Karpas-422 (cell line): ENCODE data around the gene ABCF2. TPM values are rescaled to one million over a fixed set of nuclear protein-coding genes. Genes with fewer than 3 reads are reported as not detected.

Source experiments
- DNase-seq: peaks from one replicate; pipeline ENCODE4 v3.0.0-alpha.2; 2015
- H2AFZ ChIP-seq: fragments of 200-600 bp; sonication (generic); 2 replicates; pipeline ENCODE4 v1.6.1; 2014; ENCODE audit warnings: antibody characterized with exemption, low read length, mixed read lengths
- H3K27ac ChIP-seq: fragments of 200-600 bp; sonication (generic); 2 replicates; pipeline ENCODE4 v1.5.1; 2014; ENCODE audit warnings: mild to moderate bottlenecking, low read length, moderate library complexity
- H3K27me3 ChIP-seq: fragments of 200-600 bp; sonication (generic); 2 replicates; pipeline ENCODE4 v1.6.1; 2014; ENCODE audit warnings: low read length, mixed read lengths
- H3K36me3 ChIP-seq: fragments of 200-600 bp; sonication (generic); 2 replicates; pipeline ENCODE4 v1.6.1; 2014; ENCODE audit warnings: low read length, mixed read lengths; ENCODE audit not compliant: insufficient read depth
- H3K4me1 ChIP-seq: fragments of 200-600 bp; sonication (generic); 2 replicates; pipeline ENCODE4 v1.6.1; 2014; ENCODE audit warnings: mild to moderate bottlenecking, low read length, mixed read lengths
- H3K4me2 ChIP-seq: fragments of 200-600 bp; sonication (generic); 2 replicates; pipeline ENCODE4 v1.6.1; 2014; ENCODE audit warnings: low read length, low read depth, mild to moderate bottlenecking; ENCODE audit not compliant: poor library complexity, severe bottlenecking
- H3K4me3 ChIP-seq: fragments of 200-600 bp; sonication (generic); 2 replicates; pipeline ENCODE4 v1.5.1; 2014; ENCODE audit warnings: mild to moderate bottlenecking, antibody characterized with exemption, low read length, mixed read lengths
- H3K79me2 ChIP-seq: fragments of 200-600 bp; sonication (generic); 2 replicates; pipeline ENCODE4 v1.6.1; 2014; ENCODE audit warnings: mild to moderate bottlenecking, low read length, mixed read lengths
- H3K9ac ChIP-seq: fragments of 200-600 bp; sonication (generic); 2 replicates; pipeline ENCODE4 v1.6.0; 2014; ENCODE audit warnings: low read length
- H3K9me2 ChIP-seq: fragments of 200-600 bp; sonication (generic), shearing (Covaris generic); replicated peaks from 2 replicates; pipeline ENCODE4 v1.6.0; 2014; ENCODE audit warnings: mild to moderate bottlenecking, low read length, moderate library complexity; ENCODE audit not compliant: insufficient read depth
- H3K9me3 ChIP-seq: fragments of 300-700, 200-600 bp; sonication (generic); 2 replicates; pipeline ENCODE4 v1.6.1; 2014; ENCODE audit warnings: low read length, mixed read lengths
- H4K20me1 ChIP-seq: fragments of 200-600 bp; sonication (generic); 2 replicates; pipeline ENCODE4 v1.6.1; 2014; ENCODE audit warnings: mild to moderate bottlenecking, antibody characterized with exemption, low read length, low read depth; ENCODE audit not compliant: insufficient read depth
- total RNA-seq: library from RNA; depleted of rRNA; stranded (reverse); fragments of >200 nt; shearing (Covaris generic); gene quantifications from 2 replicates; pipeline ENCODE4 v1.2.3, GENCODE V29; 2014; ENCODE audit warnings: low replicate concordance

The ABCF2 gene
- total RNA-seq, 1 experiment from 2014 or later: 31.2 TPM

DNA sequence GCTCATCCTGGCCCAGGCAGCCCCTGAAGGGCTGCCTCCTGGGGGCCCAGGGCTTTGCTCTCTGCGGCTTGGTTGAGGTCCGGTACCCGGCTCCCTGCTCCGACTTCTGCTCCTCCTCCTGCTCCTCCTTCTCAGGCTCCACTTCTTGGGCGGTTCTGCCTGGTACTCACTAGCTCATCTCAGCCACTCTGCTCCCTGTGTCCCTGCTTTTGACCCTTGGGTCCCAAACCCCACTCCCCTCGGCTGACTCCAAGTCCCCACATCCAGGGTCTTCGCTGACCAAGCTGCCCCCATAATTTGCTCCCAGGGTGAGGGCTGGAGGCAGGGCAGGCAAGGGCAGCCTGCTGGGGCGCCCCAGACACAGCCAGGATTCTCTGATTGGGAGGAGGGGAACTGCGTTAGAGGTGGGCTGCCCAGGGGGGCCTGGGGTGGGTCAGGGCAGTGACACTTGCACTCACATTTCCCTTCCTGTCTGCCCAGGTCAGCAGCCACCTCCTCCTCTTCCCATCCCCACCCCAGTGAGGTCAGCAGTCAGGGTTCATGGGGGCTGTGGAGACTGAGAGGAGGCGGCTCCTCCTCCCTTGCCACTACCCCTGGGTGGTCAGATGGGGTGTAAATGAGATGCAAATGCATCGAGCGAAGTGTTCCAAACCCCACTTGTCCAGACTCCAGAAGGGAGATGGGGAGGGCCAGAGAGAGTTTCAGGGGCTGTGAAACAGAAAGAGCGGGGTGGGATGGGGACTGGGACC is 19.3 kb upstream of the ABCF2 start:
- Histone ChIP-seq H3K9me2 (no peaks in the 10 kb centered on the region), H3K4me3 (no peak overlapping the region), H3K9me3 (no peaks in the 10 kb centered on the region), H4K20me1 (no peaks in the 10 kb centered on the region; the same call in 1 of the 2 replicates), H3K9ac (no peak overlapping the region), H3K4me1 (peaks cover 35% of the 10 kb centered on the region), H3K4me2 (no peak overlapping the region), H3K36me3 (no peaks in the 10 kb centered on the region), H2AFZ (no peak overlapping the region), H3K27ac (no peak overlapping the region), H3K79me2 (no peaks in the 10 kb centered on the region), H3K27me3 (no peaks in the 10 kb centered on the region)
- DNase-seq: no peak

DNA sequence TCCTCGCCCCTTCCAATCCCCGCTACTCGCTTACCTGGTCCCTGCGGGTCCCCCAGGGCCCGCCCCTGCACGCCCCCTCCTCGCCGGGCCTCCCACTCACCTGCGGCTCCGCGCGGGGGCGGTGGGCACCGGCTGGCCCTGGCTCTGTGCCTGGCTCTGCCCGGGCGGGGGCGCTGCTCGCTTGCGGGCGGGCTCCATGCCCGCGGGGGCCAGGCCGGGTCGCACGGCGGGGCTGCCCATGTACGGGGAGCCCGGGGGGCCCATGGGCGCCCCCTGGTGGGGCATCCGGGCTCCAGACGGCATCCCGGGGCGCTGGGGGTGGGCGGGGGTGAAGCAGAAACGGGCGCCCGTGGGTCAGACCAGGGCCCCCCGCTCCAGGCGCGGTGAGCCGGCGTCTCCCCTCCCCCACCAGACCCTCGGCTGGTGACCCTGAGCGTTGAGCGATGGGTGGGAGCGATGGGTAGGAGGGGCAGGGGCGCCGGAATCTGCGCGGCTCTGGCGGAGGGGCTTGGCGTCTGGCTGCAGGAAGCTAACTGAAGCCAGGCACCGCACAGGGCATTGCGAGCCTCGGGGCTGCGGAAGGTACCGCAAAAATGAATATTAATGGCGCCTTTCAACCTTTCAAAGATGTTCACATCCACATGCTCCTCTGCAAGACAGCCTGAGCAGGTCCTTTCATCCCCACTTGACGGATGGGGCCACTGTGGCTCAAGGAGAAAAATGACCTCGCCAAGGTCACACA is 18.5 kb upstream of the ABCF2 start:
- H3K4me3 ChIP-seq: peak overlapping the region; percentile 42; the same call in 1 of the 2 replicates
- H3K27ac ChIP-seq: no peak overlapping the region
- no peak overlapping the region for H2AFZ ChIP-seq
- H3K36me3 ChIP-seq: no peaks in the 10 kb centered on the region
- peaks cover 33% of the 10 kb centered on the region for H3K4me1 ChIP-seq
- H3K9me3 ChIP-seq: no peaks in the 10 kb centered on the region
- H3K27me3 ChIP-seq: no peaks in the 10 kb centered on the region
- no peaks in the 10 kb centered on the region for H3K9me2 ChIP-seq
- 0 out of 2 replicates have a peak overlapping the region, but pooled peaks have one; percentile 10 for H3K9ac ChIP-seq
- H4K20me1 ChIP-seq: peaks cover 5% of the 10 kb centered on the region; the same call in 1 of the 2 replicates
- H3K4me2 ChIP-seq: peak overlapping the region; percentile 58
- DNase-seq: peak; percentile 86
- no peaks in the 10 kb centered on the region for H3K79me2 ChIP-seq

DNA sequence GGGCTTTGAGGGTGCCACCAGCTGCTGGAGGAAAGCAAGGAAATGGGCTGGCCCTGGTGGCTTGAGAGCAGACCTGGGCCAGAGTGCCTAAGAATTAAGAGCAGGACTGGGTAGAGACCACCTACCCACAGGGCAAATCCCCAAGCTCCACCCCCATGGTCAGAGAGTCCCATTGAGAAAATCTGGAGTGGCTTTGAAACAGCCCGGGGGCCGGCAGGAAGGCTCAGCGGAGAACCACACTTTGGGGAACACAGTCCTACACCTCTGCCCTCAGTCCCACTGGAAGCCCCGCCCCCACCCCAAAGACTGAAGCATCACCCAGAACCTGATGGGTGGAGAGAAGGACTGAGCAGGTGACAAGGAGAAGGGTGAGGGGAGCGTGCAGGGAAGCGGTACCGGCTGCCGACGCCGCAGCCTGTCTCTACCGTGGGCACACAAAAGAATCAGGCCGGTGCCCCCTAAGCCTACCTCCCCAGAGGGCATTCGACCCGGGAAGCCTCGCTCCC is 17.9 kb upstream of the ABCF2 start:
- H3K4me2 ChIP-seq: peak overlapping the region; percentile 58
- peaks cover 33% of the 10 kb centered on the region for H3K4me1 ChIP-seq
- H3K36me3 ChIP-seq: no peaks in the 10 kb centered on the region
- H3K27ac ChIP-seq: no peak overlapping the region
- no peak for DNase-seq
- no peaks in the 10 kb centered on the region for H3K27me3 ChIP-seq
- H3K9me2 ChIP-seq: no peaks in the 10 kb centered on the region
- H3K4me3 ChIP-seq: peak overlapping the region; percentile 42; the same call in 1 of the 2 replicates
- peaks cover 5% of the 10 kb centered on the region; the same call in 1 of the 2 replicates for H4K20me1 ChIP-seq
- no peaks in the 10 kb centered on the region for H3K9me3 ChIP-seq
- H2AFZ ChIP-seq: no peak overlapping the region
- H3K9ac ChIP-seq: 0 out of 2 replicates have a peak overlapping the region, but pooled peaks have one; percentile 10
- H3K79me2 ChIP-seq: no peaks in the 10 kb centered on the region

DNA sequence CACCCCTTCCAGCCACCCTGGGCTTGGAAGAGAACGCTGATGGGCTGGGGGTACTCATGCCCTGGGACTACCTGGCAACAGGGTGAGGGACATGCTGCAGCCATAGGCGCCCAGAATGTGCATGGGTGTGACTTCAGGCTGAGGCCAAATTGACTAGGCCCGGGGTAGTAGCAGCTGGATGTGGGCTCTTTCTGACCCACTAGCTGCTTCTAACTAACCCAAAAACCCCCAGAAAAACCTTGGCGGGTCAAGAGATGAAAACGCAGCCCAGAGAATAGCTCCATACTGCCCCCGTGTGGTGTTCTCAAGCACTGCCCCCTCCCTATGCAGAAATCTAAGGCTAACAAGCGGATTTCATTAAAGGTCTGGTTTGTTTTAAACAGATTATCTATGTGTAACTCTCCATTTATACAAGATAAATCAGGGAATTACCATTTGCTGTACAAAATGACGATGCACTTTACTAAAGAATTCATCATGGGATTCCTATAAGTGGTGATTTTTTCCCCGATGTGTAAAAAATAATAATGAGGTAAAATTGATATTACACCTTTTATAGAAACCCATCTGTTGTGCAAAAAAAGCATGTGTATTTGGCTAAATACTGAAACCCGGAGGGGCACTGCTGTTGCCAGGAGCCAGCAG is 17.3 kb upstream of the ABCF2 start:
- H3K9ac ChIP-seq: no peak overlapping the region
- no peaks in the 10 kb centered on the region for H3K79me2 ChIP-seq
- no peak overlapping the region for H3K27ac ChIP-seq
- H3K4me2 ChIP-seq: peak overlapping the region; percentile 58
- H2AFZ ChIP-seq: no peak overlapping the region
- H3K36me3 ChIP-seq: no peaks in the 10 kb centered on the region
- no peaks in the 10 kb centered on the region for H3K27me3 ChIP-seq
- H3K9me3 ChIP-seq: no peaks in the 10 kb centered on the region
- H3K9me2 ChIP-seq: no peaks in the 10 kb centered on the region
- H4K20me1 ChIP-seq: peaks cover 5% of the 10 kb centered on the region; the same call in 1 of the 2 replicates
- H3K4me1 ChIP-seq: peaks cover 30% of the 10 kb centered on the region
- peak; percentile 88 for DNase-seq
- no peak overlapping the region for H3K4me3 ChIP-seq

DNA sequence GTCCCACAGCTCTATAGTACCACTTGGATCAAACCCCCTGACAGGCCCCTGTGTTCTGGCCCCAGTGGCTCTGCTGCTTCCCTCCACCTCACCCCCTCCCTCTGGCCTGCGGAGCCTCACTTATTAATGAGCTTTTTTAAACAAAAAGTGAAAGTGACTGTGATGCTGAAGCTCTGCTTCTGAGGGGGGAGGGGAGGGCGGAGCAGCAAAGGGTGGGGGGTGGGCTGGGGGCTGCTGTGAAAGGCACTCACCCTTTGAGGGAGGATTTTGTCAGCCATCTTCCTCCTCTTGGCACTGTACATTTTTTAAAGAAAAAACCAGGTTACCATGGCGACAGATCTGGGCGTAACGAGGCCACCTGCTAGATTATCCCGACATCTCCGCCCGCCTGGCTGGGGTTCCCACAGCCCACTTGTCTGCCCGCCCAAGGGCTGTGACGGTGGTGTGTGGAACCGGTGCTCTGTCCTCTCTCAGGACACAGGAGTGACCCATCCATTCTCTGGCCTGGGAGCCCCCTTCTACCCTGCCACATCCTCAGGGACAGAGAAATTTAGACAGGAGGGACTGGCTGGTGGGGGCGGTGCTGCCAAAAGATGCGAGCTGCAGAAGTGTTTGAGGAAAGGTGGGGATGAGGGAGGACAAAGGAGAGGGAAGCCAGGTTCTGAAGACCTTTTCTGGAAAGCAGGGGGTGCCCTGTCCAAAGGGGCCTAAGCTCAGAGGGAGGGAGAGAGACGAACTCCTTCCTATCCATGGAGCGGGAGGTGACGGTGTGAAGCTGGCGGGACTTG is 16.6 kb upstream of the ABCF2 start:
- Histone ChIP-seq H3K9ac (peak overlapping the region; percentile 52), H4K20me1 (peaks cover 8% of the 10 kb centered on the region; the same call in 1 of the 2 replicates), H3K79me2 (no peaks in the 10 kb centered on the region), H3K4me2 (peak overlapping the region; percentile 66), H3K27me3 (no peaks in the 10 kb centered on the region), H3K4me3 (peak overlapping the region; percentile 39; the same call in 1 of the 2 replicates), H2AFZ (no peak overlapping the region), H3K36me3 (no peaks in the 10 kb centered on the region), H3K9me3 (no peaks in the 10 kb centered on the region), H3K27ac (no peak overlapping the region), H3K9me2 (no peaks in the 10 kb centered on the region), H3K4me1 (peaks cover 26% of the 10 kb centered on the region)
- peak; percentile 72 for DNase-seq

DNA sequence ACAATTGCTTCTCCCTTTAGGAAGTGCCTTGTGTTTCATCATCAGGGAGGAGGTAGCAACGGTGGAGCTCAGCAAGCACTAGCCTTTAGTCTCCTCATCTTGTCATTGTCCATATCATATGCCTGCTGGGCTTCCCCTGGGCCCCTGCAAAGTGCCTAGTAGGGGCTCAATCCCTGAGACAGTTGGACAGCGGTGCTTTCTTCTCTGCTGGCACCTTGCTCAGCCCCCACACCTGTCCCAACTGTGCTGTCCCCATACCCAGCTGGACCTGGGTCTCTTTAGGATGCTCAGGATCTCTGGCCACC is 16.0 kb upstream of the ABCF2 start:
- no peak for DNase-seq
- Histone ChIP-seq H4K20me1 (peaks cover 8% of the 10 kb centered on the region; the same call in 1 of the 2 replicates), H3K36me3 (no peaks in the 10 kb centered on the region), H2AFZ (no peak overlapping the region), H3K27ac (no peak overlapping the region), H3K4me3 (peak overlapping the region; percentile 39; the same call in 1 of the 2 replicates), H3K79me2 (no peaks in the 10 kb centered on the region), H3K4me2 (peak overlapping the region; percentile 66), H3K4me1 (peaks cover 22% of the 10 kb centered on the region), H3K27me3 (no peaks in the 10 kb centered on the region), H3K9me3 (no peaks in the 10 kb centered on the region), H3K9me2 (no peaks in the 10 kb centered on the region), H3K9ac (peak overlapping the region; percentile 52)

DNA sequence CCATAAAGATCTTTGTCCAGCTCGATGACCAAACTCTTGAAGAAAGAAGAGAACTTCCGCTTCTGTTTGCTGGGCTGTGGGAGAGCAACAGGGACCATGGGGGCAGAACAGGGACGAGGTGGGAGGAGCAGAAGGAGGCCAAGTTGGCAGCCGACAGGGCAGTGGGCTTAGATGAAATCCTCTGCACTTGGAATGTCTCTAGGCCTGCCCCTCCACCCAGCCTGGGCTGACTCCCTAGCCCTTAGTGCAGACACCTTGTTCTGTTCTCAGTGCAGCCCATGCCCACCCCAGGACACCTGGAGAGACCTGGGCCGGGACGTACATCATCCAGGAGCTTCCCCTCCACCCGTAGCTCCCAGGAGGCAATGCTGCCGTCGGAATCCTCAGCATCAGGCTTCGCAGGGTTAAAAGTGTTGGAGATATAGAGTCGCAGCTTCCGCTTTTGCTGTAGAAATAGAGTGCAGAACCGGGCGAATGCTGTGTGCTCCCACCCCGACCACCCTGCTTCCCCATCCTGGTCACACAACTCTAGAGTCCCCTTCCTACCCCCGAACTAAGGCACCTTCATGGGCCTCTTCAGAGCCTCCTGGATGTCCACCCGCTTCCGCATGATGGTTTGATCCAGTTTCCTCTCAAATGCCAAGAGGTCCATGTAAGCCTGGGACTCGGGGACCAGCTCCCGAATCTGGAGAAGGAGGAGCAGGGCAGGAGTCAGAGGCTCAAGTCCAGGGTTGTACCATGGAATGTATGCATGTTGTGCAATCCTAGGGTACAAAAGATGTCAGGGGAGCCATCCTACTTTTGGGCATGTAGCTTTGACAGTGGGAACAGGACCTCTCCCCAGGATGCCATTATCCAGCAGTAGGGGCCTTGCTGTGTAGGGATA is 15.4 kb upstream of the ABCF2 start:
- DNase-seq: no peak
- Histone ChIP-seq H3K9me2 (no peaks in the 10 kb centered on the region), H3K4me2 (peak overlapping the region; percentile 66), H2AFZ (no peak overlapping the region), H3K4me1 (peaks cover 22% of the 10 kb centered on the region), H3K27ac (no peak overlapping the region), H3K4me3 (peak overlapping the region; percentile 39; the same call in 1 of the 2 replicates), H3K9me3 (no peaks in the 10 kb centered on the region), H3K27me3 (no peaks in the 10 kb centered on the region), H3K9ac (no peak overlapping the region; the same call in 1 of the 2 replicates), H3K36me3 (no peaks in the 10 kb centered on the region), H3K79me2 (no peaks in the 10 kb centered on the region), H4K20me1 (peaks cover 8% of the 10 kb centered on the region; the same call in 1 of the 2 replicates)
